ENCODE data around the gene LRIG2.

LRIG2 gene

GRCh38 chr1:113129529-113130185 lies 56.7 kb downstream of the LRIG2 start:
- ChIA-PET CTCF (interaction anchor here (1.0 to 2.7 kb wide), 3 partner anchors 10 to 57 kb away, joined by 4 to 20 read pairs (median 5); partner anchors contain the start of gene LRIG2), POLR2A (no interaction called here)
- DNase-seq (ENCODE audit: extremely low spot score) = no peak
- TF ChIP-seq CTCF (IDR thresholded peaks at IDR 0.05; ENCODE audit: control extremely low read depth, extremely low read depth, low read depth, missing control alignments) = no peak

- ChIA-PET POLR2A (no interaction called here), CTCF (interaction anchor here (0.7 to 1.3 kb wide), 2 partner anchors 9 to 1150 kb away, joined by 3 to 4 read pairs; no protein-coding TSS in a partner anchor)
- TF ChIP-seq CTCF (IDR thresholded peaks at IDR 0.05; ENCODE audit: control extremely low read depth, extremely low read depth, low read depth, missing control alignments) = no peak
- no peak for DNase-seq (ENCODE audit: extremely low spot score)
Measured at GRCh38 chr1:113133038-113133437, 60.0 kb downstream of the LRIG2 start.

GRCh38 chr1:113133759-113134158 lies 60.8 kb downstream of the LRIG2 start:
- no peak for DNase-seq (ENCODE audit: extremely low spot score)
- ChIA-PET POLR2A (no interaction called here), CTCF (no interaction called here)
- TF ChIP-seq CTCF (IDR thresholded peaks at IDR 0.05; ENCODE audit: control extremely low read depth, extremely low read depth, low read depth, missing control alignments) = no peak

- no peak for TF ChIP-seq CTCF (IDR thresholded peaks at IDR 0.05; ENCODE audit: control extremely low read depth, extremely low read depth, low read depth, missing control alignments)
- DNase-seq (ENCODE audit: extremely low spot score) = no peak
- POLR2A ChIA-PET = no interaction called here
- CTCF ChIA-PET = interaction anchor here (0.8 to 1.1 kb wide), 4 partner anchors 10 to 543 kb away, joined by 3 to 4 read pairs (median 3); partner anchors contain the start of gene LRIG2
Measured at GRCh38 chr1:113135460-113135859, 62.5 kb downstream of the LRIG2 start.

- POLR2A ChIA-PET = no interaction called here
- TF ChIP-seq CTCF (IDR thresholded peaks at IDR 0.05; ENCODE audit: control extremely low read depth, extremely low read depth, low read depth, missing control alignments) = no peak
- no peak for DNase-seq (ENCODE audit: extremely low spot score)
- CTCF ChIA-PET = interaction anchor here (1.6 kb wide), 1 partner anchor 1147 kb away, joined by 3 read pairs; no protein-coding TSS in a partner anchor
Measured at GRCh38 chr1:113136476-113136875, 63.5 kb downstream of the LRIG2 start.

- ChIA-PET CTCF (interaction anchor here (1.0 to 3.8 kb wide), 5 partner anchors 37 to 1146 kb away, joined by 3 to 35 read pairs (median 3); partner anchors contain the start of gene LRIG2), POLR2A (interaction anchor here (0.5 kb wide), 1 partner anchor 261 kb away, joined by 3 read pairs; no protein-coding TSS in a partner anchor)
- no peak for TF ChIP-seq CTCF (IDR thresholded peaks at IDR 0.05; ENCODE audit: control extremely low read depth, extremely low read depth, low read depth, missing control alignments)
- DNase-seq (ENCODE audit: extremely low spot score) = no peak
Measured at GRCh38 chr1:113137563-113137962, 64.6 kb downstream of the LRIG2 start.

Data from GM10248 (cell line).